Glutamatergic neuron (in vitro differentiated cells): ENCODE measurements around the gene OTULIN. TPM values are rescaled to one million over a fixed set of nuclear protein-coding genes. Genes with fewer than 3 reads are reported as not detected.
A peak's percentile ranks its signal among the peaks of the same experiment; 100 is the strongest.

Source experiments
- DNase-seq: peaks from one replicate; pipeline ENCODE4 v3.0.0; 2022
- H3K27ac Mint-ChIP-seq: one replicate; pipeline ENCODE4 v1.8.0; 2020; ENCODE audit warnings: mild to moderate bottlenecking, mixed read lengths, inconsistent platforms; ENCODE audit not compliant: unreplicated experiment
- H3K27me3 Mint-ChIP-seq: one replicate; pipeline ENCODE4 v1.8.0; 2020; ENCODE audit warnings: mild to moderate bottlenecking, moderate library complexity, mixed read lengths, inconsistent platforms; ENCODE audit not compliant: unreplicated experiment
- H3K36me3 Mint-ChIP-seq: one replicate; pipeline ENCODE4 v1.8.0; 2020; ENCODE audit warnings: mild to moderate bottlenecking, mixed read lengths, inconsistent platforms; ENCODE audit not compliant: unreplicated experiment
- H3K4me1 Mint-ChIP-seq: one replicate; pipeline ENCODE4 v1.8.0; 2020; ENCODE audit warnings: mild to moderate bottlenecking, low read depth, mixed read lengths, inconsistent platforms; ENCODE audit not compliant: unreplicated experiment
- H3K4me3 Mint-ChIP-seq: one replicate; pipeline ENCODE4 v1.8.0; 2020; ENCODE audit warnings: mild to moderate bottlenecking, mixed read lengths, inconsistent platforms; ENCODE audit not compliant: unreplicated experiment
- H3K9me3 Mint-ChIP-seq: one replicate; pipeline ENCODE4 v1.8.0; 2020; ENCODE audit warnings: mild to moderate bottlenecking, moderate library complexity, mixed read lengths, inconsistent platforms; ENCODE audit not compliant: unreplicated experiment
- long read RNA-seq: library from polyadenylated mRNA; unstranded; transcript quantifications from one replicate; pipeline ENCODE4 v2.0.0, GENCODE V29; 2020; ENCODE audit not compliant: unreplicated experiment
- total RNA-seq: library from RNA; stranded (reverse); fragmentation: NEBNext Ultra II Directional; extraction: Animal tissue kit (Norgen Biotek cat#: 25700); gene quantifications from one replicate; pipeline ENCODE4 v1.2.1, GENCODE V29; 2021; ENCODE audit not compliant: unreplicated experiment
- TF ChIP-seq, protein P1 (sequence below): fragments of 200-600 bp; sonication (generic); IDR thresholded peaks from one replicate; pipeline ENCODE4 v1.5.0; 2021; ENCODE audit not compliant: partially characterized antibody, unreplicated experiment

The OTULIN gene
- 17.7 TPM for total RNA-seq
- long read RNA-seq, full-length matches to known transcripts, result 1 of 1 reads
- long read RNA-seq, partial matches to known transcripts, result 0 of 1 reads
- long read RNA-seq, other reads (novel, unspliced or antisense), result 0 of 1 reads

DNA sequence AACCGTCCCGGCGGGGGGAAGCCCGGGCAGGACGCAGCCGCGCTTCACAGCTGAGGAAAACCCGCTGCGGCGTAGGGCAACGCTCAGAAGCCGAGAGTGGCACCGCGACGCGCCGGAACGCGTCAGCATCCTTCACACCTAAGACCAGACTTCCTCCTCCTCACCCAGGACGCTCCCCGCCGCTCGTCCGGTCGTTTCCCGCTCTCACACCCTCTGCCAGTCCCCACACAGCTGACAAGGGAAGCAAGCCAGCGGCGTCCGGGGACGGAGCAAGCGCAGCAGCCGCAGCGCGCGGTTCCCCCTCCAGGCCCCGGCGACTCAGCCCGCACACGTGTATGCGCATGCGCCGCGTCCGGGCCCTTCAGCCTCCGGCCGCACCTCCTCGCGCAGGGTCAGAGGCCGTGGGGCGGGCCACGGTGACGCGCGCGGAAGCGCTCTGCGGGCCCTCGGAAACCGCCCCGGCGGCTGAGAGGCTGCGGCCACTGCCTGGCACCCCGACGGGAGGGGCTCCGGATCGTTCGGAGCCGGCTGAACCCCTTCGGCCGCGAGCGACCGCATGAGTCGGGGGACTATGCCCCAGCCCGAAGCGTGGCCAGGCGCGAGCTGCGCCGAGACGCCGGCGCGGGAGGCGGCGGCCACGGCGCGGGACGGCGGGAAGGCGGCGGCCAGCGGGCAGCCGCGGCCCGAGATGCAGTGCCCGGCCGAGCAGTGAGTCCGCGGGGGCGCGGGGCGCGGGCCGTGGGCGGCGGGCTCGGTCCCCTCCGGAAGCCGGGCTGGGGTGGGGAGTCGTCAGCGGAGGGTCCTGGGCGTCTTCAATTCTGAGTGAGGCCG is at the start of gene OTULIN:
TSS of gene OTULIN (plus strand) at position 449 of the 831 bp plus-strand sequence. CDS start at position 557, 108 bp downstream.
- DNase-seq, result peak; percentile 90
- TF ChIP-seq, protein P1, sequence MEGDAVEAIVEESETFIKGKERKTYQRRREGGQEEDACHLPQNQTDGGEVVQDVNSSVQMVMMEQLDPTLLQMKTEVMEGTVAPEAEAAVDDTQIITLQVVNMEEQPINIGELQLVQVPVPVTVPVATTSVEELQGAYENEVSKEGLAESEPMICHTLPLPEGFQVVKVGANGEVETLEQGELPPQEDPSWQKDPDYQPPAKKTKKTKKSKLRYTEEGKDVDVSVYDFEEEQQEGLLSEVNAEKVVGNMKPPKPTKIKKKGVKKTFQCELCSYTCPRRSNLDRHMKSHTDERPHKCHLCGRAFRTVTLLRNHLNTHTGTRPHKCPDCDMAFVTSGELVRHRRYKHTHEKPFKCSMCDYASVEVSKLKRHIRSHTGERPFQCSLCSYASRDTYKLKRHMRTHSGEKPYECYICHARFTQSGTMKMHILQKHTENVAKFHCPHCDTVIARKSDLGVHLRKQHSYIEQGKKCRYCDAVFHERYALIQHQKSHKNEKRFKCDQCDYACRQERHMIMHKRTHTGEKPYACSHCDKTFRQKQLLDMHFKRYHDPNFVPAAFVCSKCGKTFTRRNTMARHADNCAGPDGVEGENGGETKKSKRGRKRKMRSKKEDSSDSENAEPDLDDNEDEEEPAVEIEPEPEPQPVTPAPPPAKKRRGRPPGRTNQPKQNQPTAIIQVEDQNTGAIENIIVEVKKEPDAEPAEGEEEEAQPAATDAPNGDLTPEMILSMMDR, result no peak

DNA sequence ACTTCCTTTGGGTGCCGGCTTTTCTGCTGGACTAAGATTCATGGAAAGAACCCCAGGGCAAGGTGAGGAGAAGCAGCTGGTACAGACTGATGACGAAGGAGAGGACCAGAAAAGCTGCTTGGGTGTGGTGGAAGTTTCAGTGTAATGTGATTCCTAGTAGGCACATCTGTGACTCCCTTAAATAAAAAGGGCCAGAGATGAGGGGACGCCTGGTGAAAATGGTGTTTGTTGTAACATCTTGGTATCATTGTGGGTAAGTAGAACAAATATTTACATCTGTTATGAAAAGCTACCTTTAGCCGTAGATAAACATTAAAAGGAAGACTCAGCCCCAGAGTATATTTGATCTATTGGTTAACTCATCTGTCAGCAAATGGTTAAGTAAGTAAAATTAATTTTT is 49.2 kb upstream of the OTULIN start:
- Mint-ChIP-seq H3K9me3 (no peaks in the 10 kb centered on the region), H3K27me3 (peaks cover 2% of the 10 kb centered on the region), H3K4me3 (no peak overlapping the region), H3K4me1 (peaks cover 5% of the 10 kb centered on the region), H3K27ac (no peak overlapping the region), H3K36me3 (no peaks in the 10 kb centered on the region)
- TF ChIP-seq, protein P1, result no peak
- DNase-seq, result no peak

More for the DNA sequence above, at the start of gene OTULIN:
- Mint-ChIP-seq H3K4me3 (peak within 1 kb of the TSS; percentile 98), H3K9me3 (peaks cover 4% of the 10 kb centered on the region), H3K27me3 (peaks cover 5% of the 10 kb centered on the region), H3K36me3 (no peaks in the 10 kb centered on the region), H3K4me1 (peaks cover 12% of the 10 kb centered on the region), H3K27ac (peak within 1 kb of the TSS; percentile 90)

DNA sequence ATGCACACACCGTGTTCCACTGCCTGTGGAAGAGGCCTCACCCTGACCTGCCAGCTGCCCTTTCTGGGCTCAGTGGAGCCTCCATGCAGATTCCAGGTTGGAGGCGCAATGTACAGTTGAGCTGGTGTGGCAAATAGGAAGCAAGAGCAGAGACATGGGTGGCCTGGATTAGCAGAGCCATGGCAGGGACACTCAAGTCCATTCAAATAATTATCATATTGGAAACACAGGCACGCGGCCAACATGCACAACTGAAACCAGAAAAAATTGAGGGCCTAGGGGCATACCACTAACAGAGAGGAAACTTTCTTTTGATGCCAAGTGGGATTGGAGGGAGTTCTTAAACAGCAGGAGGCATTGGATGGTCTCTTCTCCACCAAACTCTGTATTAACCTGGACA is 47.1 kb upstream of the OTULIN start:
- Mint-ChIP-seq H3K27ac (no peak overlapping the region), H3K27me3 (peaks cover 2% of the 10 kb centered on the region), H3K4me1 (peaks cover 5% of the 10 kb centered on the region), H3K9me3 (peaks cover 3% of the 10 kb centered on the region), H3K36me3 (peaks cover 16% of the 10 kb centered on the region), H3K4me3 (no peak overlapping the region)
- TF ChIP-seq, protein P1, result no peak
- no peak for DNase-seq

DNA sequence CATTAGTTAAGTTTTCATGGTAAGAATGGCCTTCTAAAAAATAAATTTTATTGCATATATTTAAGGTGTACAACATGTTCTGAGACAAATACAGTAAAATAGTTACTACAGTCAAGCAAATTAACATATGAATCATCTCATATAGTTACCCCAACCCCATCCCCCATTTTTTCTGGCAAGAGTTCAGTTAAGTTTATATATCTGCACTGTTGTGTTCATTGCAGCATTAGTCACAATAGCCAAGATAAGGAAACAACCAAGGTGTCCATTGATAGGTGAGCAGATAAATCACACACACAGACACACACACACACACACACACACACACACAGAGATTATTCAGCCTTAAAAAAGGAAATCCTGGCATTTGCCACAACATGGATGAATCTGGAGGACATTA is 37.2 kb upstream of the OTULIN start:
- Mint-ChIP-seq H3K36me3 (peaks cover 5% of the 10 kb centered on the region), H3K4me1 (no peaks in the 10 kb centered on the region), H3K9me3 (no peaks in the 10 kb centered on the region), H3K27me3 (no peaks in the 10 kb centered on the region), H3K4me3 (no peak overlapping the region), H3K27ac (no peak overlapping the region)
- DNase-seq, result no peak
- TF ChIP-seq, protein P1, result no peak

DNA sequence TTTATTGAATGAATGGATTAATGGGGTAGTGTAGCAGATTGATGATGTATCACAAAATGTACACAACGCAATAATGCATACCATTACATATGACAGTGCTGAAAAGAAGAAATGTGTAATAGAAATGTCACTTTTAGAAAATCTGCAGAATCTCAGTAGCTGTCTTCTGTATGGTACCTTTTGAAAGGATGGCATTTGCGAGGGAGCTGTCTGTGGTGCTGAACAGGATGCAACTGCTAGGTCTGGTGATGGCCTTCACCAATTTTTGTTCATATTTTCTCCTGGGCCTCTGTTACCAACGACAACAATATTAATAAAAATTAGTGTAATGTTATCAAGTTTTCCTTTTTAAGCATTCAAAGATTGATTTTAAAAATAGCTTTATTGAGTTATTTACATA is 36.2 kb upstream of the OTULIN start:
- Mint-ChIP-seq H3K27ac (no peak overlapping the region), H3K36me3 (peaks cover 3% of the 10 kb centered on the region), H3K4me3 (no peak overlapping the region), H3K27me3 (no peaks in the 10 kb centered on the region), H3K4me1 (no peaks in the 10 kb centered on the region), H3K9me3 (peaks cover 2% of the 10 kb centered on the region)
- TF ChIP-seq, protein P1, result no peak
- no peak for DNase-seq
